Testis (tissue), 3 donors: ENCODE results near the gene CFAP77. TPM values are rescaled to one million over a fixed set of nuclear protein-coding genes. Genes with fewer than 3 reads are reported as not detected.

Experiments used
- DNase-seq: peaks from one replicate; pipeline ENCODE4 v3.0.0-alpha.2; 2019
- H3K27ac ChIP-seq, 2 donors: fragments of 200-600 bp; sonication (generic); one replicate each; pipeline ENCODE4 v1.5.1; 2019
- H3K27me3 ChIP-seq: fragments of 200-600 bp; sonication (generic); one replicate; pipeline ENCODE4 v1.5.1; 2019
- H3K36me3 ChIP-seq: fragments of 200-600 bp; sonication (generic); one replicate; pipeline ENCODE4 v1.5.1; 2017; ENCODE audit warnings: low read depth; ENCODE audit errors: missing control alignments
- H3K4me1 ChIP-seq: fragments of 200-600 bp; sonication (generic); one replicate; pipeline ENCODE4 v1.5.1; 2019
- H3K4me3 ChIP-seq, 2 donors: fragments of 200-600 bp; sonication (generic); one replicate each; pipeline ENCODE4 v1.5.1; 2017 to 2019
- H3K9me3 ChIP-seq: fragments of 200-600 bp; sonication (generic); one replicate; pipeline ENCODE4 v1.5.1; 2017
- POLR2A ChIP-seq: fragments of 450-650 bp; IDR thresholded peaks from one replicate; pipeline ENCODE4 v1.6.1; 2017; ENCODE audit warnings: antibody characterized with exemption, mild to moderate bottlenecking, moderate library complexity
- WGBS, 2 donors: methylation state at CpG; one replicate each; pipeline ENCODE4 v1.1.5; 2018; 5-methylcytosine and 5-hydroxymethylcytosine counted together
- intact Hi-C: fragments of 100-400 bp; cut with DNase I; formaldehyde crosslinking; loops from one replicate; pipeline ENCODE4 v1.15.1; 2023; ENCODE audit warnings: low total_unique reads
- polyA plus RNA-seq: library from polyadenylated mRNA; stranded (reverse); fragments of 350-450 nt; fragmentation: Illumina TruSeq; extraction: RNeasy Lipid Tissue Mini Kit (QIAGEN cat#74804); gene quantifications from one replicate; pipeline ENCODE4 v1.2.3, GENCODE V29; 2014; ENCODE audit warnings: low read depth, low replicate concordance; ENCODE audit not compliant: insufficient read depth
- total RNA-seq, 2 donors: library from RNA; depleted of rRNA; stranded (reverse); fragments of >200 nt; gene quantifications; one replicate each; pipeline ENCODE4 v1.2.3, GENCODE V29; 2016
- TF ChIP-seq, protein P1 (sequence below), 3 experiments: fragments of 450-650 bp in 2 of 3; fragments of 200-600 bp in 1 of 3; sonication (generic) in 1 of 3; IDR thresholded peaks; one replicate each; pipeline ENCODE4 v1.5.1; 2016 to 2019; ENCODE audit warnings: antibody characterized with exemption in 3 of 3, mild to moderate bottlenecking in 2 of 3, moderate library complexity in 1 of 3

Gene CFAP77
- total and polyA plus RNA-seq, 3 donors from 2014 or later: 13.6 to 36.2 (median 20.9) TPM

- Histone ChIP-seq H3K9me3 (no peaks in the 10 kb centered on the region), H3K27me3 (no peaks in the 10 kb centered on the region), H3K4me1 (peaks cover 31% of the 10 kb centered on the region), H3K4me3 (peak overlapping the region; percentile 68 to 83), H3K36me3 (no peaks in the 10 kb centered on the region), H3K27ac (no peak overlapping the region)
- intact Hi-C loops: no loop called here
- TF ChIP-seq POLR2A: no peak
- DNase-seq: no peak
- WGBS, 2 donors: 60 to 64% methylated on average over 2 of the region's 2 CpGs
These were observed 2.8 kb upstream of the CFAP77 start for GRCh38 chr9:132407196-132407595.

DNA sequence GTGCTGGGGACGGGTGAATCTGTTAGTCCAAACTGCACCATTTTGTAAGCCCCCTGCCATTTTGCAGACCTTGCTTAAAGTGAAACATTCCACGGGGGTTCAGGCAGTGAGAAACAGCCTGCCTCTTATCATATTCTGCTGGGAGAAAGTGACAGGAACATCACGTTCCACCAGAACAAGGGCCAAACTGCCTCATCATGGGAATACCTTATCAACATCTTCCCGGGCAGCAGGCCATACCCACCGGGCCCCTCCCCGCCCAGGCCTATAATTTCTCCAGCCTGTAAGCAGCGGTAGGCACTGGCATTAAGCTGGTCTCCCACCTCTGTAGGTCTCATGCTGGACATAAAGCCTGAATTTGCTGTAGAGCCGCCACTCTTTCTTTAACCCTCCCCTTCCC is 1.5 kb upstream of the CFAP77 start:
- peaks cover 31% of the 10 kb centered on the region for H3K4me1 ChIP-seq
- H3K36me3 ChIP-seq: no peaks in the 10 kb centered on the region
- no peak overlapping the region for H3K4me3 ChIP-seq
- H3K27me3 ChIP-seq: no peaks in the 10 kb centered on the region
- H3K27ac ChIP-seq: no peak overlapping the region
- peak; percentile 82 for DNase-seq
- WGBS, 2 donors: 44 to 47% methylated on average over 7 to 8 of the region's 8 CpGs
- no peak for TF ChIP-seq POLR2A
- TF ChIP-seq, protein P1, sequence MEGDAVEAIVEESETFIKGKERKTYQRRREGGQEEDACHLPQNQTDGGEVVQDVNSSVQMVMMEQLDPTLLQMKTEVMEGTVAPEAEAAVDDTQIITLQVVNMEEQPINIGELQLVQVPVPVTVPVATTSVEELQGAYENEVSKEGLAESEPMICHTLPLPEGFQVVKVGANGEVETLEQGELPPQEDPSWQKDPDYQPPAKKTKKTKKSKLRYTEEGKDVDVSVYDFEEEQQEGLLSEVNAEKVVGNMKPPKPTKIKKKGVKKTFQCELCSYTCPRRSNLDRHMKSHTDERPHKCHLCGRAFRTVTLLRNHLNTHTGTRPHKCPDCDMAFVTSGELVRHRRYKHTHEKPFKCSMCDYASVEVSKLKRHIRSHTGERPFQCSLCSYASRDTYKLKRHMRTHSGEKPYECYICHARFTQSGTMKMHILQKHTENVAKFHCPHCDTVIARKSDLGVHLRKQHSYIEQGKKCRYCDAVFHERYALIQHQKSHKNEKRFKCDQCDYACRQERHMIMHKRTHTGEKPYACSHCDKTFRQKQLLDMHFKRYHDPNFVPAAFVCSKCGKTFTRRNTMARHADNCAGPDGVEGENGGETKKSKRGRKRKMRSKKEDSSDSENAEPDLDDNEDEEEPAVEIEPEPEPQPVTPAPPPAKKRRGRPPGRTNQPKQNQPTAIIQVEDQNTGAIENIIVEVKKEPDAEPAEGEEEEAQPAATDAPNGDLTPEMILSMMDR (IDR thresholded peaks at IDR 0.05): no peak
- H3K9me3 ChIP-seq: no peaks in the 10 kb centered on the region
- intact Hi-C loops: no loop called here

DNA sequence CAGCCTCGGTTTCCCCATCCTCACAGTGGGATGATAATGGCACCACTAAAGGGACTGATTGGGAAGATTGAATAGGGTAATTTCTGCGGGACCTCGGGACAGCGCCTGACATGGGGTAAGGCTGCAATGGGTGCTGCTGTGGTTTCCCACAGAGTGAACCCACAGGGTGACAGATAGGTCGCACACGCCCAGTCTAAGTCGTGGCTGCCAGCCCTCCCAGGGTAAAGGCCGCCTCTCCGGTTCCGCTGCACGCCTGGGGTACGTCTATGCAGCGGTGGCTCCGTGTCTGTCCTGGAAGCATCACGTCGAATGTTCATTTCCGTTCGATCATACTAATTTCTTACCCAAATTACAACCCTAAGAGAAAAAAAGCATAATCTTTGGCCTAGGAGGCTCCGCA is 631 bp downstream of the CFAP77 start:
- WGBS, 2 donors: 17 to 31% methylated on average over 15 to 19 of the region's 19 CpGs
- H3K27ac ChIP-seq: no peak overlapping the region
- H3K27me3 ChIP-seq: no peaks in the 10 kb centered on the region
- TF ChIP-seq, protein P1 (IDR thresholded peaks at IDR 0.05): no peak
- no peak for TF ChIP-seq POLR2A
- DNase-seq: no peak
- peaks cover 27% of the 10 kb centered on the region for H3K4me1 ChIP-seq
- H3K9me3 ChIP-seq: no peaks in the 10 kb centered on the region
- intact Hi-C loops: no loop called here
- no peaks in the 10 kb centered on the region for H3K36me3 ChIP-seq
- peak overlapping the region; percentile 48 to 70 for H3K4me3 ChIP-seq

- no peaks in the 10 kb centered on the region for H3K27me3 ChIP-seq
- DNase-seq: peak; percentile 59
- intact Hi-C loops: no loop called here
- TF ChIP-seq, protein P1 (IDR thresholded peaks at IDR 0.05): peak; percentile 40 to 61 (median 47)
- TF ChIP-seq POLR2A: no peak
- peak overlapping the region; percentile 48 to 70 for H3K4me3 ChIP-seq
- WGBS, 2 donors: 9 to 10% methylated on average over 20 of the region's 20 CpGs
- H3K27ac ChIP-seq: no peak overlapping the region
- peaks cover 24% of the 10 kb centered on the region for H3K4me1 ChIP-seq
- H3K9me3 ChIP-seq: no peaks in the 10 kb centered on the region
- no peaks in the 10 kb centered on the region for H3K36me3 ChIP-seq
These were observed 1.1 kb downstream of the CFAP77 start for GRCh38 chr9:132411091-132411508.

DNA sequence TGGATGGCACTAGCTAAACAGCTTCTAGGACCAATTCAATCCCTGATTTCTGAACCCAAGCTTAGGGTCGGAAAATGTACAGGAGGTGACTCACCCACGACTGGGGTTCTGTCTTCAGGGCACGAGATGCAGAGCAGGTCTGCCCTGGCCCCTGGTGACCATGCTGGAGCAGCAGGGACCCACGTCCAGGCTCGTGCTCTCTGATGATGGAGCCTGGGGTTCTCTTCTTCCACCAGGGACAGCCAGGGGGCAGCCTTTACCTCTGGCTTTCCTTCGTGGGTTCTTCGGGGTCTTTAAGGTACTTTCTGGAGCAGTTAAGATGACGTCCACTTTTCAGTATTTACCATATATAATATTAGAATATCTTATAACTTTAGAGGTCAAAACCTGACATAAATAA is 2.1 kb downstream of the CFAP77 start:
- TF ChIP-seq, protein P1 (IDR thresholded peaks at IDR 0.05): peak; percentile 19 to 45 (median 33)
- no peak for TF ChIP-seq POLR2A
- WGBS, 2 donors: 9 to 12% methylated on average over 7 to 8 of the region's 8 CpGs
- H3K36me3 ChIP-seq: no peaks in the 10 kb centered on the region
- no peaks in the 10 kb centered on the region for H3K27me3 ChIP-seq
- intact Hi-C loops: no loop called here
- H3K9me3 ChIP-seq: no peaks in the 10 kb centered on the region
- no peak for DNase-seq
- no peak overlapping the region for H3K27ac ChIP-seq
- H3K4me3 ChIP-seq: no peak overlapping the region
- H3K4me1 ChIP-seq: peaks cover 21% of the 10 kb centered on the region
